Posterior vena cava (tissue), 2 donors: ENCODE results near the gene EIF4A3. TPM values are rescaled to one million over a fixed set of nuclear protein-coding genes. Genes with fewer than 3 reads are reported as not detected.
"Not testable (repeated sequence)": the region's sequence is repeated elsewhere in the genome, so short reads cannot be mapped to it uniquely, and the experiment has no call there.

Experiments used
- DNase-seq: peaks from one replicate; pipeline ENCODE4 v3.0.0-alpha.2; 2020; ENCODE audit warnings: low spot score
- intact Hi-C, 2 donors: fragments of 100-400 bp; cut with DNase I; formaldehyde crosslinking; loops; one replicate each; pipeline versions ENCODE4 v1.14.1 to v1.14.2; 2022 to 2023
- total RNA-seq, 2 donors: library from RNA; stranded (reverse); fragmentation: NEBNext Ultra II Directional; extraction: Animal tissue kit (Norgen Biotek cat#: 25700); gene quantifications; one replicate each; pipeline ENCODE4 v1.2.1, GENCODE V29; 2021
- donor health status: DM: yes; HTN: yes; CAD: no.
- donor health status: DM: yes; HTN: yes; CAD: no.

The EIF4A3 gene
- total RNA-seq, 2 donors from 2014 or later: 48.8 to 50.5 TPM

DNA sequence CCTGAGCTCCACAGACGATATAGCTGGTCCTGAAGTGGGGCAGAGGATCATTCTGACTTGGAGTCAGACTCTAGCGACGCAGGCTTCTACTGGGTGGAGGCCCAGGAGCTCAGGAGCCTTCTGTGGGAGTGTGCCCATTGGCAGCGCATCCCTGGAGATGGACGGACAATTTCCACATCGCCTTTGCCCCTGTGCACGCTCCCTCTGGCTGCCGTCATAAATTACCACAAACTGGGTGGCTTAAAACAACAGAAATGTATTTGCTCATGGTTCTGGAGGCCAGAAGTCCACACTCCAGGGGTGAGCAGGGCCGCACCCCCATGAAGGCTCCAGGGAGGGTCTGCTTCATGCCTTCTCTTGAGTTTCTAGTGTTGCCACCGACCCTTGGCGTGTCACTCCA, 29.8 kb upstream of the EIF4A3 start:
- intact Hi-C loops: no loop called here
- no peak for DNase-seq

GRCh38 chr17:80173916-80174315, 27.0 kb upstream of the EIF4A3 start:
- DNase-seq: no peak
- intact Hi-C loops: no loop called here

- intact Hi-C loops: no loop called here
Measured at GRCh38 chr17:80173126-80173525, 26.2 kb upstream of the EIF4A3 start.

DNA sequence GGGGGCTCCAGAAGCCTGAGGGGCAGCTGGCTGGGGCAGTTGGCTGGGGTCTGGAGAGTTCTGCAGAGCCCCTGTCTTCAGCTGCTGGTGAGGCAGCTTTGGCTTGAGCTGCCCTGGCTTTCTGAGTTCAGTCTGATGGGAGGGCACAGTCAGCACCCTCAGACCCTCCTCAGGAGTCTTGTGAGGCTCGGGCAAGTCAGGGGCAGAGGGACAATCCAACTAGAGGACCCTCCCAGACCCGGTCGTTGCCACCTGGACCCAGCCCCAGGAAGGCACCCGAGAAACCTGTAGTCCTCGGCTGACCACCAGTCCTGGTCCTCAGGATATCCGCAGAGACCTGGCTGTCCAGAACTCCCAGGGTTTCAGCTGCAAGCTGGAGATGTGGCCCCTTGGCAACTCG, 24.8 kb upstream of the EIF4A3 start:
- intact Hi-C loops: no loop called here
- no peak for DNase-seq

More at GRCh38 chr17:80173126-80173525, 26.2 kb upstream of the EIF4A3 start:
- DNase-seq: no peak

GRCh38 chr17:80169784-80170500, 23.0 kb upstream of the EIF4A3 start, which contains the start of gene CARD14:
TSS of gene CARD14 (plus strand) at chr17:80170030. CDS start at chr17:80181439, 11,409 bp downstream.
- intact Hi-C loops: no loop called here
- DNase-seq: no peak

DNA sequence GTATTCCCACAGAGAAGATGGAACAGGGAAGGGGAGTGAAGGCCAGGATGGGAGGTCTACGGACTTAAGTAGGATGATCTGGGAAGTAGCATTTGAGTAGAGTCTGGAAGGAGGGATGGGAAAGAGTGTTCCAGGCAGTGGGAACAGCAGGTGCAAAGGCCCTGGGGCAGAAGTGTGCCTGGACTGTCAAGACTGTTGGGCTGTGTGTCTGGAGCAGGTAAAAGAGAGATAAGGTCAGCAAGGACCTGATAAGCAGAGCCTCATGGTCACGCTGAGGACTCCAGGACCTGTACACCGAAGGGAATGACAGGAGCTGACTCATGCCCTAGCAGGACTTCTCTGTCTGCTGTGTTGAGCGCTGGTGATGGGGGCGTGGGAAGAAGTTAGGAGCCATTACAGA, 22.2 kb upstream of the EIF4A3 start:
- intact Hi-C loops: no loop called here
- no peak for DNase-seq

DNA sequence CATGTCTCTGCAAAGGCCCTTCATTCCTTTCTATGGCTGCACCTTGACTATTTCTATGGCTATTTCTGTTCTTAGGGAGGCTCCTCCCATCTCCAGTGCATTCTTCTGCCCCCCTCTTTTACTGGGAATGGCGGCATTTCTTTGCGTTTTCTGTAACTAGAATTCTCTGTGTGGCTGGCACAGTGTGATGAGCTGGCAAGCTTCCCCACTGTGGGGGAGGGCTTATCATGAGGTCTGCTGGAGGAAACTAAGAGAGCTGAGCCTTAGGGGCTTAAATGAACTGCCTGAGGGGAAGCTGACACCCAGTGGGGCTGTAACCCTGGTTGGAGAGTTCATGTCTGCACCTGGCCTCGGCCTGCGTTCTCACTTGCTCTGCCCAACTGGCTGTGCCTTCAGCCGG, 21.4 kb upstream of the EIF4A3 start:
- no peak for DNase-seq
- intact Hi-C loops: no loop called here

DNA sequence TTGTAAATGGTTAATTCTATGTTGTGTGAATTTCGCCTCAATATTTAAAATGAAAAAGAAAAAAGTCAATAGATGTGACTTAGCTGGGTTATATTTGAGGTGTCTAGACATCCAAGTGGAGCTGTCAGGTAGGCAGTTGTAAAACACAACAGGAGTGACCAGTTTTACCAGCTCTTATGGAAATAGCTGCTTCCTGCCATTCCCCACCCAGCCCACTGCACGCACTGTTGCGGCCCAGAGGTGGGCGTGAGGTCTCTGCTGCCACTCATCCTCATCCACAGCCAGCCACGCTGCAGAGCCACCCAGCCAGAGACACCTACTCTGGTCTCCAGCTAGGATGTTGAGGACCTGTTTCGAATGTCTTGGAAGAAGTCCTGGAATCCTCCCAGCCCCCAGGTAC, 19.5 kb upstream of the EIF4A3 start:
- no peak for DNase-seq
- intact Hi-C loops: no loop called here

- no peak for DNase-seq
- intact Hi-C loops: no loop called here
Measured at GRCh38 chr17:80164185-80164584, 17.3 kb upstream of the EIF4A3 start.

DNA sequence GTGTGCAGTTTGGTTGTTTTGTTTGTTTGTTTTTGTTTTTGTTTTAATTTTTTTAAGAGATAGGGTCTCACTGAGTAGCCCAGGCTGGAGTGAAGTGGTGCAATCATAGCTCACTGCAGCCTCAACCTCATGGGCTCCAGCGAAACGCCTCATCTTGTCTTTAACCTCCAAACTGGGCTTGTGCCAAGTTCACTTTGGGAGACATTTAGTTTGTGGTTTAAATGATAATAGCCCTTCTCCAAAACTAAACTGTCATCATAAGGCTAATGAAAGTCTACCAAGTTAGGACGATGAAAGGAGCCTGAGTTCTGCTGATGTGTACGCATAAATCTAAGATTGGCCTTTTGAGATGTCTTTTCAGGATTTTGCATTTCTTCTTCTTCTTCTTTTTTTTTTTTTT, 16.4 kb upstream of the EIF4A3 start:
- DNase-seq: no peak
- intact Hi-C loops: no loop called here

DNA sequence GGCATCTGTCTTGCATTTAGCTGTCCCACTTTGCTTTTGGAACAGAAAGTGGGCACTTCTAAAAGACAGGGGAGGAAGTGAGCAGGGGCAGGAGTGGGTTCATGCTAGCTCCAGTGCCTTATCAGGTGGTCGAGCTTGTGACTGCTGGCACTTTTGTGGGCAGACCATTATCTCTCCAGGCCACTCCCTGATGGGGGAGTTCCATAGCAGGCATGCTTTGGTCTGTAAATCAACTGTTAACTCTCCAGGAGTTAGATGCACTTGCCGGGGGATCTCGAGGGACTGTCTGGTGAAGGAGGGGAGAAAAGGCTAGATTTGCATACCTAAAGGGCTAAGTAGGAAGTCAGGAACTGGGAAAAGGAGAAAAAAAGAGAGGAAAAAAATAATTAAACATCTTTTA, 13.6 kb upstream of the EIF4A3 start:
- intact Hi-C loops: no loop called here
- no peak for DNase-seq

- DNase-seq: no peak
- intact Hi-C loops: loop anchor here in 1 of 2 donors (5.0 kb wide), 1 partner anchor 153 kb away; no protein-coding TSS in a partner anchor
Measured at GRCh38 chr17:80158846-80159245, 11.9 kb upstream of the EIF4A3 start.

DNA sequence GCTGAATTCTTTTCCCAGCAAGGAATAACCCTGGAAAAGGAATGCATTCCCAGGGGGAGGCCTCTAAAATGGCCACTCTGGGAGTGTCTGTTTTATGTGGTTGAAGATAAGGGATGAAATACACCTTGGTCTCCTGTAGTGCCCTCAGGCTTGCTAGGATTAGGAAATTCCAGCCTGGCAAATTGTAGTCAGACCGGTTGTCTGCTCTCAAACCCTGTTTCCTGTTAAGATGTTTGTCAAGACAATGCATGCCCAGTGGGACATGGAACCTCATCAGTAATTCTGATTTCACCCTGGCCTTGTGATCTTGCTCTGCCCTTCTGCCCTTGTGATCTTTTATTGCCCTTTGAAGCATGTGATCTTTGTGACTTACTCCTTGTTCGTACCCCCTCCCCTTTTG, 8.7 kb upstream of the EIF4A3 start:
- intact Hi-C loops: loop anchor here in 1 of 2 donors (5.0 kb wide), 1 partner anchor 157 kb away; no protein-coding TSS in a partner anchor
- not testable (repeated sequence) for DNase-seq

- intact Hi-C loops: loop anchor here in 1 of 2 donors (5.0 kb wide), 1 partner anchor 68 kb away; the partner anchor contains the start of genes SGSH and SLC26A11
- DNase-seq: no peak
Measured at GRCh38 chr17:80154166-80154565, 7.2 kb upstream of the EIF4A3 start.

DNA sequence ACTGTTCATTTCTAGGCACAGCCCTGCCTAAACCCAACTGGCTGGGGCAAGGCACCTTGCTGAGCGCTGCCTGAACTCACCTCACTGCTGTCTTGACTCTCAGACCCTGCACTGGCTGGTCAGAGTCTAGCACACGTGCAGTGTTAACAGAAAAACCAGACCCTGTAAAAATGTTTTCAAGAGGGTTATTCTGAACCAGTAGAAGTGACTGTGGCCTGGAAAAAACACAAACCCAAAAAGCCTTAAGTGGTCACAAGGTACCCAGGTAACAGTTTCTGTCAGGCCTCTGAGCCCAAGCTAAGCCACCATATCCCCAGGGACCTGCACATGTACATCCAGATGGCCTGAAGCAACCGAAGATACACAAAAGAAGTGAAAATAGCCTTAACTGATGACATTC, 6.1 kb upstream of the EIF4A3 start:
- intact Hi-C loops: loop anchor here in 1 of 2 donors (5.0 kb wide), 1 partner anchor 69 kb away; the partner anchor contains the start of genes SGSH and SLC26A11
- no peak for DNase-seq

- intact Hi-C loops: loop anchor here in 1 of 2 donors (5.0 kb wide), 1 partner anchor 70 kb away; the partner anchor contains the start of genes SGSH and SLC26A11
- DNase-seq: no peak
Measured at GRCh38 chr17:80152081-80152702, 5.3 kb upstream of the EIF4A3 start.

DNA sequence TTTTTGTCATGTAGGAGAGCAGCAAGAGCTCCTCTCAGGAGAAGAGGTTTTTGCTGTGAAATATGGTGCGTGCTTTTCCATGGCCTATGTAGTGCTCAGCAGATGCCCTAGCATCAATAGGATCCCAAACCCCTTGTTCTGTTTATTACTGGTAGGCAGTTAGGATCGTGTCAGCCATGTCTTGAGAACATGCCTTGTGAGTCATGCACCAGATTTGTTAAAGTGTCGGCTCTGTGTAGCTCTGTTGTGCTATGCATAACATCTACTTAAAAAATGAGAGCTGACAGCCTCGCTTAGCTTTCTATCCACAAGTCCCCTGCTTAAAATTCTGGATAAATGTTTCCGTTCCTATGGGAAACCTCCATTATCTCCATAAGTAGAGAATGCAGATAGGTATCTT, 4.4 kb upstream of the EIF4A3 start:
- intact Hi-C loops: loop anchor here in 1 of 2 donors (5.0 kb wide), 1 partner anchor 71 kb away; the partner anchor contains the start of genes SGSH and SLC26A11

DNA sequence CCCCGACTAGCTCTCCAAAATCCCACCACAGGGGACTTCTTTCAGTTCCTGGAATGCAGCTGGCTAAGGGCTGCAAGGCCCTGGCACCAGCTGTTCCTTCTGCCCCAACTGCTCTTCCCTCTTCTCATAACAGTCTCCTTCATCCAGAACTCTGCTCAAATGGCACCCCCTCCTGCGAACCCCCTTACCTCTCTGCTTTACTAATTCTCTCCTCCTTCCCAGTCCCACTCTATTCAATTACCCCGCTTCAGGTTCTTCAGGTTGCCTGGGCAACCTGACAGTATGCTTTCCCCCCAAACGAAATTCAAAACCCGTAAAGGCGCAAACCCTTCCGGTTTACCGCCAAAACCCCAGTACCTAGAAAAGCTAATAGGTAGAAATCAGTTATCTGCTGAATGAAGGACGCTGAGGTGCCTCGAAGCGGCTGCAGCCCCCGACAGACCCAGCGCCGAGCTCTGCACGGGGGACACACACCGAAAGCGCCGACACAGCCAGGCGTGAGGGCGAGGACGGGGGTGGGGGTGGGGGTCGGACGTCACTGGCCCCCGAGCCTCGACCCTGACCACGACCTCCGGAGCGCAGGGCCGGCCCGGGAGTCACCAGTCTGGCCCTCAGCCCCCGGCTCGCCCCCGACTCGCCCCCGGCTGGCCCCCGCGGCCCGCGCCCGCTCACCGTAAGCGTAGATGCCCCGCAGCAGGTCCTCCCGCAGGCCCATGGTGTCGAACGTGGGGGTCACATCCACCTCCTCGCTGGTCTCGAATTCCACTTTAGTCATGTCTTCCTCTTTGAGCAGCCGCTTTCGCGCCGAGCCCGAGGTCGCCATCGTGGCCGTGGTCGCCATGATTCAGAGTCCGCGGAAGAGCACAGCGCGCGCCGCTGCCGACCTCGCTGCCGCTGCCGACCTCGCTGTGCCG, 550 bp downstream of the EIF4A3 start:
- no peak for DNase-seq
- intact Hi-C loops: no loop called here

More for the DNA sequence above, 4.4 kb upstream of the EIF4A3 start:
- no peak for DNase-seq
